MV-4-11 (cell line): ENCODE results near the gene PGBD1.
"Not testable (repeated sequence)": the region's sequence is repeated elsewhere in the genome, so short reads cannot be mapped to it uniquely, and the experiment has no call there.

ENCODE experiments used
- DNase-seq: peaks from one replicate; lab custom pipeline; 2025; lab: John Stamatoyannopoulos, UW

Gene PGBD1

GRCh38 chr6:28274888-28275287 lies 6.5 kb upstream of the PGBD1 start:
- DNase-seq = no peak

GRCh38 chr6:28277746-28278145 lies 3.6 kb upstream of the PGBD1 start:
- DNase-seq = no peak

DNA sequence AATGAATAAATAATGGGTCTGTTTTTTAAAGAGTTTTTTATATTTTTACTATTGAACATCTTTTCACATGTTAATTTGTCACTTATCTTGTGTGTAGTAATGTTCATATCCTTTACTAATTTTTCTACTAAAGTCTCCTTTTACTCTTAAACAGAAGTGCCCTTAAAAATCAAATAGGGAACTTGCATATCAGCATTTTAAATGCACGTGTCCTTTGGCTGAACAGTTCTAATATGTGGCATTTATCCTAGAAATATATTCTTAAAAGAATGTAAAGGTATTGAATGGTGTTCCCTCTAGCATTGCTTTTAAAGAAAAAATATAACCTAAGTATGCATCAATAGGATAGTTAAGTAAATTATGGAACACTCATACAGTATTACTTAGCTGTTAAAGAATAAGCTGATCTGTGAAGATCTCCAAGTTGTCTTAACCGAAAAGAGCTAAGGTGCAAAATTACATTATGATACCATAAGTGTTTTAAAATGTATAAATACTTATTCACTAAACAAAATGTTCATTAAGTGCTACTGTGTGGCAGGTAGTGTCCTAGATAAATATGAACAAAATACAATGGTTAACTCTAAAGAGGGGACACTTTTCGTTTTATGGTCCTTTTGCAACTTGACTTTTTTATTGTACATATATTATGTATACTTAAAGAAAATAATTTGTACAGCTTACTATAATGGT lies 631 bp upstream of the PGBD1 start:
- no peak for DNase-seq

GRCh38 chr6:28282926-28283325 lies 1.6 kb downstream of the PGBD1 start:
- DNase-seq = no peak

- DNase-seq = no peak
Observed at GRCh38 chr6:28291573-28291972, 10.2 kb downstream of the PGBD1 start.

- no peak for DNase-seq
Observed at GRCh38 chr6:28295326-28295725, 14.0 kb downstream of the PGBD1 start.

DNA sequence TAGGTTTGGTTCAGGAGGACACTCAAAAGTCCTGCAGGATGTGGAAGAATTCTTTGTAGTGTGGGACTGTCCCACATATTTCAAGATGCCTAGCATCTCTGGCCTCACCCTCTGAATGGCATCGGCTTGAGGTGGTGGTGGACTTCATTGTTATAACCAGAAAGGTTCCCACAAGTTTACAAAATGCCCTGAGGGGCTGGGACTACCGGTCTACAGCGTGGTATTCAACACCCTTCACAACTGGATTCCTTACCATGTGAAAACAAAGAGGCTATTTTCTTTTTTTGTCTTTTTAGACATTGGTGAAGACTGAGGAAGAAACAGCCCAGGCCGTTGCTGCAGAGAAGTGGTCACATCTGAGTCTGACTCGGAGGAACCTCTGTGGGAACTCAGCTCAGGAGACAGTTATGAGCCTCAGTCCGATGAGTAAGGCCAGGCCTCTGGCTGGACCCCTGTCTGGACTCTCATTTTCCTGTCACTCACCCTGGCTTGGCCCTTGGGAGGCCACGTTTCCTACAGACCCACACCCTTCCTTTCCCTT lies 15.2 kb downstream of the PGBD1 start:
- no peak for DNase-seq

DNA sequence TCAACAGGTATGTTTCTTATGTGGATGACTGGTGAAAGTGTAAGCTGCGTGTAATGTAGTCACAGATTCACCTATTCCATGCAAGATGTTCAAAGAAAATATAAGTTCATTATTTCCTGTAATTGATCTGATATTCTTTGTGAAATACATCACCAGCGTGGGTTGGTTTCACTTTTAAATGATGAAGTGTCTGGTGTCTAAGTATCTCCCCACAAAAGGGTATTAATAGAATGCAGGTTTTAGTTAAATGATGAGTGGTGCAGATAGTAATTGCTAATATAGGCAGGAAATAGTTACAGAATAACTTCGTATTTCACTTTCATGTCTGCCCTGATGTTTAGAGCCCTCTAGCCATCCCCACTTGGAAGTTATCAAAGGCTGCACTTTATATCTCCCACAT lies 22.2 kb downstream of the PGBD1 start:
- no peak for DNase-seq

DNA sequence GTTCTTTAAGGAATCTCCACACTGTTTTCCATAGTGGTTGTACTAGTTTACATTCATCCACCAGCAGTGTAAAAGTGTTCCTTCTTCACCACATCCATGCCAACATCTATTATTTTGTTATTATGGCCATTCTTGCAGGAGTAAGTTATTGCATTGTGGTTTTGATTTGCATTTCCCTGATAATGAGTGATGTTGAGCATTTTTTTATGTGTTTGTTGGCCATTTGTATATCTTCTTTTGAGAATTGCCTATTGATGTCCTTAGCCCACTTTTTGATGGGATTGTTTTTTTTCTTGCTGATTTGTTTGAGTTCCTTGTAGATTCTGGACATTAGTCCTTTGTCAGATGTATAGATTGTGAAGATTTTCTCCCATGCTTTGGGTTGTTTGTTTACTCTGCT lies 25.0 kb downstream of the PGBD1 start:
- not testable (repeated sequence) for DNase-seq

GRCh38 chr6:28311139-28311823 lies 29.9 kb downstream of the PGBD1 start:
- DNase-seq = peak; percentile 13

DNA sequence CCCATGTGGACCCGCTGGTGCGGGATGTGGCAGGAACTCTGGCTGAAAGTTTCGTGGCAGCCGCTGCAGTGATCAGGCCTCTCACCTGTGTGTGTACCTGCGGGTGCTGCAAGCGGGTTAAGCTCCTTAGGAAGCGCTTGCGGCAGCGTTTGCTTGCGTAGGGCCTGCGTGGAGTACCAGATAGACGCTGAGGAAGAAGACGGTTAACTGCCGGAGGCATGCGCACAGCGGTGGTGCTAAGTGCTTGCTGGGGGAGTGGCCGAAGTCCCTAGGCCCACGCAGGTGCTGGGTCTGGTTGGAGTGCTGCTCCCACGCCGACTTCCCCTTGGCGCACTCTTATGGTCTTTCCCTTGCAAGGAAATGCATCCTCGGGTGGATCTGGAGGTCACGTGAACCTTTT lies 31.6 kb downstream of the PGBD1 start:
- DNase-seq = no peak

GRCh38 chr6:28315628-28316027 lies 34.3 kb downstream of the PGBD1 start:
- DNase-seq = no peak

GRCh38 chr6:28317866-28318265 lies 36.5 kb downstream of the PGBD1 start:
- not testable (repeated sequence) for DNase-seq

DNA sequence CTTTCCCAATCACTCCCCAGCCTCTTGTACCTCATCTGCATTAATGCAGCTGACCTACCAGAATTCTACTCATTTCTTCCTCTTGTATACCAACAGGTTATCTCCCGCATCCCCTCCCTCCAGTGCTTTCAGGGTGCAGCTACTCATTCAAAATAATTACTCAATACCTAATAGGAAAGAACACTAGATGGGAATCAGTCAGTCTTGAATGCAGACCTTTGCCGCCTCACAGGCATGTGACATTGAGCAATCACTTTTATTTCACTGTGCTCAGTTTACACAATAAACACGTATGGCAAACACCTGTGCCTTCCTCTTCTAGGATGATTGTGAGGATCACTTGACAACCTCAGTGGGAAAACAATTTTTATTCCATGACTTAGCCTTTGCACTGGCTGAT lies 41.3 kb downstream of the PGBD1 start:
- no peak for DNase-seq

GRCh38 chr6:28323813-28324424 lies 42.5 kb downstream of the PGBD1 start:
- DNase-seq = no peak

DNA sequence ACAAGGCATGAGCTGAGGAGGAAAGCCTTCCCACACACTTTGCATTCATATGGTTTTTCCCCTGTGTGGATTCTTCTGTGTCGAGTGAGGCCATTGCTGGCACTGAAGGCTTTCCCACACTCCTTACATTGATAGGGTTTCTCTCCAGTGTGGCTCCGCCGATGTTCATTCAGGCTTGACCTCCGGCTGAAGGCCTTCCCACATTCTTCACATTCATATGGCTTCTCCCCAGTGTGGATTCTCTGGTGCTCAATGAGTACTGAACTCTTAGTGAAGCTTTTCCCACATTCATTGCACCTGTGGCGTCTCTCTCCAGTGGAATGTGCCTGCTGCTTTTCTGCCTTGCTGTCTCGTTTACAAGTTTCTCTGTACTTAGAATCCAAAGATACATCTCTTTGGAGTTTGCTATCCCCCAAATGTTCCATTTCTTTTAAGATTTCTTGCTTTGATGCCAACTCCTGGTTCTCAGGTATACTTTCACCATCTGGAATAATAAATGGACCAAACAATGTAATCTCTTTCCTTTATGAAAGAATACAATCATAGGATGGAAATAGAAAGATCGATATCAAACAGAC lies 45.1 kb downstream of the PGBD1 start:
- no peak for DNase-seq

DNA sequence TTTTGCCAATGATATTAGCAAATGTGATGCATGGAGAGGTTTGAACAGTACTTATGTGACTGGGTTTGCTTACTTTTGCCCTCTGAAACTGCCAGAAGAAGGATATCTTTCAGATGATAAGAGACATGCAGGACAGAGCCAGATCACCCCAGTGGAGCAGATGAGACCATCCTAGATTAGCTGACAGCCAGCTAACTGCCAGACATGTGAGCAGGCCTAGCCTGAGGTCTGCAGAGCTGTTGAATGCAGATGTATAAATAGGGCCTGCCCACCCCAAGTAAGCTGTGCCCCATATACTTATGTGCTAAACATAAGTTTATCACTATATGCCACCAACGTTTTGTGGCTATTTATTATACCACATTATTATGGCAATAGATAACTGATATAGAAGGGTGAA lies 48.7 kb downstream of the PGBD1 start:
- no peak for DNase-seq

- DNase-seq = no peak
Observed at GRCh38 chr6:28333047-28333446, 51.7 kb downstream of the PGBD1 start.

- DNase-seq = peak; percentile 23
Observed at GRCh38 chr6:28333599-28334018, 52.2 kb downstream of the PGBD1 start.

GRCh38 chr6:28334286-28335039 lies 53.1 kb downstream of the PGBD1 start:
- DNase-seq = no peak

DNA sequence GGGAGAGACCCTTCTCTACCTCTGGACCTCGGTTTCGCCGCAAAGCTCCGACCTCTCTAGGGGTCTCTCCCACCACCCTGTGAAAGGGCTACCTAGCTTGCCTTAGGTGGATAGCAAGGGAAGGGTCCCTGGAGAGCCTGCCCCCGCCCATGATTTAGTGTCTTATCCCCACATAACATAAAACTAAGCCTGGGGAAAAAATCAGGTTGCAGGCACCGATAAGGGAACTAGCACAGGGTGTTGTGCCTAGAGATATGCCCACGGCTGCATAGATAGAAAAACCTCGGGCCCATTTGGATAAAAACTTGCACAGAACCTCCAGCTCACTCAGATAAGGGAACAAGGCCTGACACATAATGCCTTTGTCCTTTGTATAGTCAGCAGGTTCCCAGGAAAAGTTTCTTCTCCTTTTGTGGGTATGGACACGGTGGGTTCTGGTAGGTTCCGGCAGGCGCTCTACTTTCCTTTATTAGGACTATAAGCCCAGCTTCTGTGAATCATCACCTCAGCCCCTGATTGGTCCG lies 53.7 kb downstream of the PGBD1 start:
- no peak for DNase-seq
